Breast epithelium (tissue), 4 donors: ENCODE data around the gene PPFIA4. TPM values are rescaled to one million over a fixed set of nuclear protein-coding genes. Genes with fewer than 3 reads are reported as not detected.
"Not testable (repeated sequence)": the region's sequence is repeated elsewhere in the genome, so short reads cannot be mapped to it uniquely, and the experiment has no call there.

ENCODE experiments used
- DNase-seq, 2 donors: peaks; one replicate each; pipeline ENCODE4 v3.0.0-alpha.2; 2019; ENCODE audit warnings: low spot score in 2 of 2
- H3K27ac ChIP-seq, 2 donors: fragments of 200-600 bp; sonication (generic) in 1 of 2; one replicate each; pipeline ENCODE4 v1.5.1; 2016 to 2019; ENCODE audit warnings: mild to moderate bottlenecking in 1 of 2
- H3K27me3 ChIP-seq, 2 donors: fragments of 200-600 bp; sonication (generic) in 1 of 2; one replicate each; pipeline versions ENCODE4 v1.5.1 to v1.6.0; 2017 to 2019; ENCODE audit warnings: control low read depth in 1 of 2, mild to moderate bottlenecking in 1 of 2
- H3K36me3 ChIP-seq: fragments of 200-600 bp; one replicate; pipeline ENCODE4 v1.5.1; 2019
- H3K4me1 ChIP-seq, 2 donors: fragments of 200-600 bp; sonication (generic); one replicate each; pipeline ENCODE4 v1.5.1; 2016 to 2019; ENCODE audit warnings: control low read depth in 1 of 2
- H3K4me3 ChIP-seq, 3 donors: fragments of 200-600 bp; sonication (generic); 1 replicate in 2 of 3; 2 replicates in 1 of 3; pipeline ENCODE4 v1.5.1; 2016 to 2019; ENCODE audit warnings: mild to moderate bottlenecking in 3 of 3, moderate library complexity in 2 of 3
- H3K9me3 ChIP-seq, 2 donors: fragments of 200-600 bp; sonication (generic) in 1 of 2; one replicate each; pipeline ENCODE4 v1.5.1; 2016 to 2019; ENCODE audit warnings: control low read depth in 1 of 2
- POLR2A ChIP-seq: fragments of 450-650 bp; IDR thresholded peaks from one replicate; pipeline ENCODE4 v1.6.1; 2016; ENCODE audit warnings: antibody characterized with exemption, mild to moderate bottlenecking, moderate library complexity
- POLR2AphosphoS5 ChIP-seq, 3 donors: sonication (generic); formaldehyde crosslinking; IDR thresholded peaks; one replicate each; pipeline ENCODE4 v1.6.1; 2017; ENCODE audit warnings: antibody characterized with exemption in 3 of 3
- intact Hi-C: fragments of 100-400 bp; cut with DNase I; formaldehyde crosslinking; loops from one replicate; pipeline ENCODE4 v1.15.1; 2023; ENCODE audit warnings: low total_unique reads
- total RNA-seq, 3 donors: library from RNA; depleted of rRNA; stranded (reverse); fragments of >200 nt; gene quantifications; one replicate each; pipeline ENCODE4 v1.1.0, GENCODE V29; 2016
- TF ChIP-seq, protein P1 (sequence below), 3 donors: fragments of 450-650 bp; IDR thresholded peaks; one replicate each; pipeline ENCODE4 v1.5.1; 2016 to 2017; ENCODE audit warnings: antibody characterized with exemption in 3 of 3, mild to moderate bottlenecking in 3 of 3, moderate library complexity in 3 of 3

PPFIA4 gene
- 1 to 10 TPM in 2 of 3 donors, under 1 TPM in 1; 0.80 to 5.6 (median 2.9) TPM for total RNA-seq

- H3K9me3 ChIP-seq, result no peaks in the 10 kb centered on the region
- H3K27ac ChIP-seq, result peak within 1 kb of the TSS; percentile 48 to 77
- peak; percentile 80 to 89 for DNase-seq
- intact Hi-C loops, result no loop called here
- H3K36me3 ChIP-seq, result no peaks in the 10 kb centered on the region
- TF ChIP-seq POLR2A (peak; percentile 20), POLR2AphosphoS5 (IDR thresholded peaks at IDR 0.05) (peak in 2 of 3 donors; percentile 38 to 58)
- TF ChIP-seq, protein P1, sequence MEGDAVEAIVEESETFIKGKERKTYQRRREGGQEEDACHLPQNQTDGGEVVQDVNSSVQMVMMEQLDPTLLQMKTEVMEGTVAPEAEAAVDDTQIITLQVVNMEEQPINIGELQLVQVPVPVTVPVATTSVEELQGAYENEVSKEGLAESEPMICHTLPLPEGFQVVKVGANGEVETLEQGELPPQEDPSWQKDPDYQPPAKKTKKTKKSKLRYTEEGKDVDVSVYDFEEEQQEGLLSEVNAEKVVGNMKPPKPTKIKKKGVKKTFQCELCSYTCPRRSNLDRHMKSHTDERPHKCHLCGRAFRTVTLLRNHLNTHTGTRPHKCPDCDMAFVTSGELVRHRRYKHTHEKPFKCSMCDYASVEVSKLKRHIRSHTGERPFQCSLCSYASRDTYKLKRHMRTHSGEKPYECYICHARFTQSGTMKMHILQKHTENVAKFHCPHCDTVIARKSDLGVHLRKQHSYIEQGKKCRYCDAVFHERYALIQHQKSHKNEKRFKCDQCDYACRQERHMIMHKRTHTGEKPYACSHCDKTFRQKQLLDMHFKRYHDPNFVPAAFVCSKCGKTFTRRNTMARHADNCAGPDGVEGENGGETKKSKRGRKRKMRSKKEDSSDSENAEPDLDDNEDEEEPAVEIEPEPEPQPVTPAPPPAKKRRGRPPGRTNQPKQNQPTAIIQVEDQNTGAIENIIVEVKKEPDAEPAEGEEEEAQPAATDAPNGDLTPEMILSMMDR (IDR thresholded peaks at IDR 0.05), result no peak
- H3K27me3 ChIP-seq, result no peaks in the 10 kb centered on the region
- peaks cover 0 to 6% of the 10 kb centered on the region in 2 donors for H3K4me1 ChIP-seq
- peak within 1 kb of the TSS; percentile 21 to 74 (median 69) for H3K4me3 ChIP-seq
Observed at GRCh38 chr1:203026031-203026665, at the start of gene PPFIA4. Gene PPFIA4 (plus strand): TSS chr1:203026491. CDS start chr1:203039009, 12,518 bp downstream.

DNA sequence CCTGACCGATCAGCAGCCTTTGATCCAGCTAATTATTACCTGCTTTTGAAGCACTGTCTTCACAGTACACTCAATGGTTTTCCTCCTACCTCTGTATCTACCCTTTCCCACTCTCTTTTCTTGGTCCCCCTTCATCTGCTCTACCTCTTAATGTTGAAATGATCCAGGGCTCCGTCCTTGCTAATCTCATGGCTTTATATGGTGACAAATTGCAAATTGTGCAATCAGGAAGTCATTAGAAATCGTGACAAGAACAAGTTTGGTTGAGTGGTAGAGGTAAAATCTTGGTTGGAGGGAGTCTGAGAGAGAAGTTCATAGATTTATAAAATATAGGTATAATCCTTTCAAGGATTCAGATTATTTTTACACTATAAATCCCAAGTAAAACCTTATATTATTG is 49.7 kb upstream of the PPFIA4 start:
- DNase-seq, result no peak
- Histone ChIP-seq H3K36me3 (no peaks in the 10 kb centered on the region), H3K4me1 (no peaks in the 10 kb centered on the region), H3K27ac (no peak overlapping the region), H3K9me3 (no peaks in the 10 kb centered on the region), H3K4me3 (no peak overlapping the region), H3K27me3 (no peaks in the 10 kb centered on the region)
- TF ChIP-seq, protein P1 (IDR thresholded peaks at IDR 0.05), result no peak
- TF ChIP-seq POLR2A (no peak), POLR2AphosphoS5 (IDR thresholded peaks at IDR 0.05) (no peak)
- intact Hi-C loops, result loop anchor here (2.0 kb wide), 1 partner anchor 78 kb away; no protein-coding TSS in a partner anchor

DNA sequence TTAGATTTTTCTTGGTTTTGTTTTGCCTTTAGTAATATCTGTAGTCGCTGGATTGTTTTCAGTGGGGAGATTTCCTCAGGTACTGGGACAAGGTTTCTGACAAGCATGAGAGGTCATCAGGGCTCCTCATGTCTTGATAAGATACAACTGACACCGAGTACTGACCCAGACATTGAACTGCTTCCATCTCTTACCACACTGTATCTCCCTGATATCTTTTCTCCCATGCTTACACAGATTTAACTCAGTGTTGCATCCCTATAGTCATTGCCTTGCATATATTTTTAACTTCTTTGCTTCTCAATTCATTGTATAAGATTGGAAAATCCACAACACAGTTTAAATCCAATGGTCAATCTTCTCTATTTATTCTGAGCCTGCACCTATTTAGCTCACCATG is 46.8 kb upstream of the PPFIA4 start:
- Histone ChIP-seq H3K27ac (no peak overlapping the region), H3K4me1 (no peaks in the 10 kb centered on the region), H3K4me3 (no peak overlapping the region), H3K27me3 (no peaks in the 10 kb centered on the region), H3K36me3 (no peaks in the 10 kb centered on the region), H3K9me3 (no peaks in the 10 kb centered on the region)
- DNase-seq, result no peak
- TF ChIP-seq, protein P1 (IDR thresholded peaks at IDR 0.05), result no peak
- no peak for TF ChIP-seq POLR2AphosphoS5 (IDR thresholded peaks at IDR 0.05)
- no peak for TF ChIP-seq POLR2A
- intact Hi-C loops, result no loop called here

DNA sequence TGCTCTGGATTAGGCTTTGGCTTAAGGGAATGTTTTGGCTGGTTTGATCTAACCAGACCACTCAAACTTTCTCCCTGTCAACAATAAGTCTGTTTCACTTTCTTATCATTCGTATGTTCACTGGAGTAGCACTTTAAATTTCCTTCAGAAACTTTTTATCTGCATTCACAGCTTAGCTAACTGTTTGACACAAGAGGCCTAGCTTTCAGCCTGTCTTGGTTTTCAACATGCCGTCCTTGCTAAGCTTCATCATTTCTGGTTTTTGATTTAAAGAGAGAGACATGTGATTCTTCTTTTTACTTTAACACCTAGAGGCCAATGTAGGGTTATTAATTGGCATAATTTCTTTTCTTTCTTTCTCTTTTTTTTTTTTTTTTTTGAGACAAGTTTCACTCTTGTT is 44.4 kb upstream of the PPFIA4 start:
- no peaks in the 10 kb centered on the region for H3K4me1 ChIP-seq
- H3K9me3 ChIP-seq, result no peaks in the 10 kb centered on the region
- TF ChIP-seq POLR2AphosphoS5 (IDR thresholded peaks at IDR 0.05) (no peak), POLR2A (no peak)
- TF ChIP-seq, protein P1 (IDR thresholded peaks at IDR 0.05), result no peak
- intact Hi-C loops, result no loop called here
- H3K36me3 ChIP-seq, result no peaks in the 10 kb centered on the region
- no peak overlapping the region for H3K4me3 ChIP-seq
- no peaks in the 10 kb centered on the region for H3K27me3 ChIP-seq
- no peak overlapping the region for H3K27ac ChIP-seq
- no peak for DNase-seq

DNA sequence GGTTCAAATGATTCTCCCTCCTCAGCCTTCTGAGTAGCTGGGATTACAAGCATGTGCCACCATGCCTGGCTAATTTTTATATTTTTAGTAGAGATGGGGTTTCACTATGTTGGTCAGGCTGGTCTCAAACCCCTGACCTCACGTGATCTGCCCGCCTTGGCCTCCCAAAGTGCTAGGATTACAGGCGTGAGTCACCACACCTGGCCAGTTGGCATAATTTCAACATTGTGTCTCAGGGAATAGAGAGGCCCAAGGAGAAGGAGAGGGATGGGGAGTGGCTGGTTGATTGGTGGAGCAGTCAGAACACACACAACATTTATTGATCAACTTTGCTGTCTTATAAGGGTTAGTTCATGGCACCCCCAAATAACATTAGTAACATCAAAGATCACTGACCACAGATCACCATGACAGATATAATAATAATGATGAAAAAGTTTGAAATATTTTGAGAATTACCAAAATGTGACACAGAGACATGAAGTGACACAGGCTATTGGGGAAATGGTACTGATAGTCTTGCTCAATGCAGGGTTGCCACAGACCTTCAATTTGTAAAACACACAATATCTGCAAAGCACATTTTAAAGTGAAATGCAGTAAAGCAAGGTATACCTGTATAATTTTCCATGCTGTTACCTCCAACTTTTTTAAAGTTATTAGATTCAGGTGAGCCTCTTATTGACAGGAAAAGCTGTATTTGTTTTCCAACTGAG is 43.4 kb upstream of the PPFIA4 start:
- H3K36me3 ChIP-seq, result no peaks in the 10 kb centered on the region
- no peaks in the 10 kb centered on the region for H3K9me3 ChIP-seq
- no peak for TF ChIP-seq POLR2A
- TF ChIP-seq, protein P1 (IDR thresholded peaks at IDR 0.05), result no peak
- TF ChIP-seq POLR2AphosphoS5 (IDR thresholded peaks at IDR 0.05), result no peak
- no peak for DNase-seq
- no peaks in the 10 kb centered on the region for H3K27me3 ChIP-seq
- H3K4me3 ChIP-seq, result no peak overlapping the region
- no peak overlapping the region for H3K27ac ChIP-seq
- no peaks in the 10 kb centered on the region for H3K4me1 ChIP-seq
- intact Hi-C loops, result no loop called here

DNA sequence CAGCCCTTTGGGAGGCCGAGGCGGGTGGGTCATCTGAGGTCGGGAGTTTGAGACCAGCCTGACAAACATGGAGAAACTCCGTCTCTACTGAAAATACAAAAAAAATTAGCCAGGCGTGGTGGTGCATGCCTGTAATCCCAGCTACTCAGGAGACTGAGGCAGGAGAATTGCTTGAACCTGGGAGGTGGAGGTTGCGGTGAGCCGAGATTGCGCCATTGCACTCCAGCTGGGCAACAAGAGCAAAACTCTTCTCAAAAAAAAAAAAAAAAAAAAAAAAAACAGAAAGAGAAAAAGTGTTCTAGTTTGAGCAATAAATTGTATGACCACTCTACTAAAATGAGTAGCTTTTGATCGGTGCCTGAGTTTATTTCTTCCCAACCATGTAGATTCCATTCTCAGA is 40.2 kb upstream of the PPFIA4 start:
- H3K4me1 ChIP-seq, DNase-seq, H3K4me3 ChIP-seq, H3K36me3 ChIP-seq, intact Hi-C loops, H3K27ac ChIP-seq, H3K9me3 ChIP-seq, H3K27me3 ChIP-seq: not testable (repeated sequence)
